NCI-H2196 (cell line): ENCODE measurements around the gene P3H4.

Experiments
- DNase-seq: peaks from one replicate; lab custom pipeline; 2025; ENCODE audit not compliant: unreplicated experiment; lab: John Stamatoyannopoulos, UW

P3H4 gene

GRCh38 chr17:41772586-41773189, 39.1 kb downstream of the P3H4 start:
- DNase-seq, result no peak

- no peak for DNase-seq
Observed at GRCh38 chr17:41772218-41772585, 39.5 kb downstream of the P3H4 start.

GRCh38 chr17:41771389-41772206, 40.2 kb downstream of the P3H4 start:
- no peak for DNase-seq

GRCh38 chr17:41769985-41770384, 41.8 kb downstream of the P3H4 start:
- DNase-seq, result no peak

- DNase-seq, result no peak
Observed at GRCh38 chr17:41769346-41769862, 42.3 kb downstream of the P3H4 start.

GRCh38 chr17:41768682-41769288, 43.0 kb downstream of the P3H4 start:
- no peak for DNase-seq

GRCh38 chr17:41767324-41768042, 44.3 kb downstream of the P3H4 start:
- DNase-seq, result no peak

GRCh38 chr17:41766135-41766534, 45.6 kb downstream of the P3H4 start:
- no peak for DNase-seq

GRCh38 chr17:41763327-41763726, 48.4 kb downstream of the P3H4 start:
- no peak for DNase-seq

- no peak for DNase-seq
Observed at GRCh38 chr17:41762841-41763240, 48.9 kb downstream of the P3H4 start.

GRCh38 chr17:41762391-41762790, 49.4 kb downstream of the P3H4 start:
- DNase-seq, result no peak

- DNase-seq, result no peak
Observed at GRCh38 chr17:41760878-41761277, 50.9 kb downstream of the P3H4 start.

- no peak for DNase-seq
Observed at GRCh38 chr17:41758601-41759000, 53.1 kb downstream of the P3H4 start.

- no peak for DNase-seq
Observed at GRCh38 chr17:41754066-41754465, 57.7 kb downstream of the P3H4 start.
